ENCODE measurements around the gene CENPN.

Gene CENPN

GRCh38 chr16:80981103-80981502, 25.9 kb upstream of the CENPN start:
- no peaks in the 10 kb centered on the region for H3K9me3 ChIP-seq (ENCODE audit: insufficient read depth, low read length)
- TF ChIP-seq EZH2phosphoT487 (IDR thresholded peaks at IDR 0.05; ENCODE audit: low read depth) (no peak), CTCF (IDR thresholded peaks at IDR 0.05; ENCODE audit: low read depth, low read length) (no peak)
- no peaks in the 10 kb centered on the region for H4K20me1 ChIP-seq (ENCODE audit: insufficient read depth, low read length)
- H3K27ac ChIP-seq (ENCODE audit: low read length) = no peak overlapping the region
- no peak overlapping the region for H3K4me3 ChIP-seq (ENCODE audit: low read length)
- H3K36me3 ChIP-seq (replicated peaks; ENCODE audit: low read depth, low read length) = peaks cover 7% of the 10 kb centered on the region
- no peak overlapping the region for H3K9ac ChIP-seq (ENCODE audit: low read length)
- no peaks in the 10 kb centered on the region for H3K4me1 ChIP-seq (ENCODE audit: low read length)
- H3K27me3 ChIP-seq (ENCODE audit: low read depth, low read length) = no peaks in the 10 kb centered on the region
- H2AFZ ChIP-seq (ENCODE audit: low read depth, low read length) = no peak overlapping the region
- peaks cover 6% of the 10 kb centered on the region; the same call in 1 of the 2 replicates for H3K79me2 ChIP-seq (ENCODE audit: low read length)
- H3K4me2 ChIP-seq (ENCODE audit: low read length) = no peak overlapping the region

GRCh38 chr16:80982646-80983045, 24.4 kb upstream of the CENPN start:
- Histone ChIP-seq H4K20me1 (ENCODE audit: insufficient read depth, low read length) (0 out of 2 replicates have a peak, but pooled peaks cover 5% of the 10 kb centered on the region), H3K9me3 (ENCODE audit: insufficient read depth, low read length) (no peaks in the 10 kb centered on the region), H3K4me3 (ENCODE audit: low read length) (no peak overlapping the region), H3K4me2 (ENCODE audit: low read length) (no peak overlapping the region), H3K36me3 (replicated peaks; ENCODE audit: low read depth, low read length) (no peaks in the 10 kb centered on the region), H3K9ac (ENCODE audit: low read length) (no peak overlapping the region), H2AFZ (ENCODE audit: low read depth, low read length) (no peak overlapping the region), H3K4me1 (ENCODE audit: low read length) (no peaks in the 10 kb centered on the region), H3K27me3 (ENCODE audit: low read depth, low read length) (no peaks in the 10 kb centered on the region), H3K27ac (ENCODE audit: low read length) (no peak overlapping the region), H3K79me2 (ENCODE audit: low read length) (peaks cover 6% of the 10 kb centered on the region; the same call in 1 of the 2 replicates)
- TF ChIP-seq CTCF (IDR thresholded peaks at IDR 0.05; ENCODE audit: low read depth, low read length) (no peak), EZH2phosphoT487 (IDR thresholded peaks at IDR 0.05; ENCODE audit: low read depth) (no peak)

- peaks cover 15% of the 10 kb centered on the region; the same call in 1 of the 2 replicates for H4K20me1 ChIP-seq (ENCODE audit: insufficient read depth, low read length)
- H3K9ac ChIP-seq (ENCODE audit: low read length) = no peak overlapping the region
- H2AFZ ChIP-seq (ENCODE audit: low read depth, low read length) = no peak overlapping the region
- no peak overlapping the region for H3K4me2 ChIP-seq (ENCODE audit: low read length)
- no peaks in the 10 kb centered on the region for H3K36me3 ChIP-seq (replicated peaks; ENCODE audit: low read depth, low read length)
- H3K4me1 ChIP-seq (ENCODE audit: low read length) = no peaks in the 10 kb centered on the region
- peaks cover 9% of the 10 kb centered on the region; the same call in 1 of the 2 replicates for H3K79me2 ChIP-seq (ENCODE audit: low read length)
- no peak overlapping the region for H3K4me3 ChIP-seq (ENCODE audit: low read length)
- H3K27me3 ChIP-seq (ENCODE audit: low read depth, low read length) = no peaks in the 10 kb centered on the region
- TF ChIP-seq CTCF (IDR thresholded peaks at IDR 0.05; ENCODE audit: low read depth, low read length) (no peak), EZH2phosphoT487 (IDR thresholded peaks at IDR 0.05; ENCODE audit: low read depth) (no peak)
- H3K9me3 ChIP-seq (ENCODE audit: insufficient read depth, low read length) = no peaks in the 10 kb centered on the region
- no peak overlapping the region for H3K27ac ChIP-seq (ENCODE audit: low read length)
These were observed 22.7 kb upstream of the CENPN start for GRCh38 chr16:80984124-80984892.

GRCh38 chr16:80985611-80986010, 21.4 kb upstream of the CENPN start:
- TF ChIP-seq EZH2phosphoT487 (IDR thresholded peaks at IDR 0.05; ENCODE audit: low read depth) (no peak), CTCF (IDR thresholded peaks at IDR 0.05; ENCODE audit: low read depth, low read length) (no peak)

More at GRCh38 chr16:80985611-80986010, 21.4 kb upstream of the CENPN start:
- no peak overlapping the region for H2AFZ ChIP-seq (ENCODE audit: low read depth, low read length)
- H3K27ac ChIP-seq (ENCODE audit: low read length) = no peak overlapping the region
- H3K36me3 ChIP-seq (replicated peaks; ENCODE audit: low read depth, low read length) = no peaks in the 10 kb centered on the region
- H3K27me3 ChIP-seq (ENCODE audit: low read depth, low read length) = no peaks in the 10 kb centered on the region
- H3K4me3 ChIP-seq (ENCODE audit: low read length) = no peak overlapping the region
- H3K4me1 ChIP-seq (ENCODE audit: low read length) = no peaks in the 10 kb centered on the region
- H4K20me1 ChIP-seq (ENCODE audit: insufficient read depth, low read length) = peaks cover 15% of the 10 kb centered on the region; the same call in 1 of the 2 replicates
- H3K79me2 ChIP-seq (ENCODE audit: low read length) = peaks cover 9% of the 10 kb centered on the region; the same call in 1 of the 2 replicates
- no peak overlapping the region for H3K9ac ChIP-seq (ENCODE audit: low read length)
- no peak overlapping the region for H3K4me2 ChIP-seq (ENCODE audit: low read length)
- H3K9me3 ChIP-seq (ENCODE audit: insufficient read depth, low read length) = no peaks in the 10 kb centered on the region

Data from OCI-LY3 (cell line).